ENCODE results near the gene ZNF469. TPM values are rescaled to one million over a fixed set of nuclear protein-coding genes. Genes with fewer than 3 reads are reported as not detected.
A peak's percentile ranks its signal among the peaks of the same experiment; 100 is the strongest.

Gene ZNF469
- total and polyA plus RNA-seq, 9 of the 15 experiments (the other 6 are each of a cell fraction or from before 2014, with no cell fraction given) = 0.01 to 0.04 TPM; not detected in 7

GRCh38 chr16:88333848-88334777 is 48.6 kb upstream of the ZNF469 start (continued):
- TF ChIP-seq CHD7 (IDR thresholded peaks at IDR 0.05; ENCODE audit: low read depth, low read length) (no peak), JUNB (CRISPR knock-in tag; conservative IDR thresholded peaks at IDR 0.05) (no peak), HDAC3 (IDR thresholded peaks at IDR 0.05; ENCODE audit: borderline replicate concordance, partially characterized antibody) (no peak), ZNF584 (CRISPR knock-in tag; IDR thresholded peaks at IDR 0.05; ENCODE audit: low read depth) (no peak), ZBED1 (IDR thresholded peaks at IDR 0.05) (no peak), BRD9 (IDR thresholded peaks at IDR 0.05; ENCODE audit: low read depth, partially characterized antibody) (peak; percentile 93), ZNF707 (CRISPR knock-in tag; conservative IDR thresholded peaks at IDR 0.05) (no peak), ZNF175 (CRISPR knock-in tag; IDR thresholded peaks at IDR 0.05; ENCODE audit: low read depth) (no peak), HDAC6 (IDR thresholded peaks at IDR 0.05; ENCODE audit: low read depth, low read length) (no peak), IFI16 (CRISPR knock-in tag; IDR thresholded peaks at IDR 0.05) (no peak), SREBF2 (CRISPR knock-in tag; IDR thresholded peaks at IDR 0.05) (no peak)
- TF ChIP-seq, protein P1, sequence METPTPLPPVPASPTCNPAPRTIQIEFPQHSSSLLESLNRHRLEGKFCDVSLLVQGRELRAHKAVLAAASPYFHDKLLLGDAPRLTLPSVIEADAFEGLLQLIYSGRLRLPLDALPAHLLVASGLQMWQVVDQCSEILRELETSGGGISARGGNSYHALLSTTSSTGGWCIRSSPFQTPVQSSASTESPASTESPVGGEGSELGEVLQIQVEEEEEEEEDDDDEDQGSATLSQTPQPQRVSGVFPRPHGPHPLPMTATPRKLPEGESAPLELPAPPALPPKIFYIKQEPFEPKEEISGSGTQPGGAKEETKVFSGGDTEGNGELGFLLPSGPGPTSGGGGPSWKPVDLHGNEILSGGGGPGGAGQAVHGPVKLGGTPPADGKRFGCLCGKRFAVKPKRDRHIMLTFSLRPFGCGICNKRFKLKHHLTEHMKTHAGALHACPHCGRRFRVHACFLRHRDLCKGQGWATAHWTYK (CRISPR knock-in tag; IDR thresholded peaks at IDR 0.05) = no peak

Data from K562 (cell line).